Measurements from ENCODE around the gene PEX16.
A peak's percentile ranks its signal among the peaks of the same experiment; 100 is the strongest.

The PEX16 gene

DNA sequence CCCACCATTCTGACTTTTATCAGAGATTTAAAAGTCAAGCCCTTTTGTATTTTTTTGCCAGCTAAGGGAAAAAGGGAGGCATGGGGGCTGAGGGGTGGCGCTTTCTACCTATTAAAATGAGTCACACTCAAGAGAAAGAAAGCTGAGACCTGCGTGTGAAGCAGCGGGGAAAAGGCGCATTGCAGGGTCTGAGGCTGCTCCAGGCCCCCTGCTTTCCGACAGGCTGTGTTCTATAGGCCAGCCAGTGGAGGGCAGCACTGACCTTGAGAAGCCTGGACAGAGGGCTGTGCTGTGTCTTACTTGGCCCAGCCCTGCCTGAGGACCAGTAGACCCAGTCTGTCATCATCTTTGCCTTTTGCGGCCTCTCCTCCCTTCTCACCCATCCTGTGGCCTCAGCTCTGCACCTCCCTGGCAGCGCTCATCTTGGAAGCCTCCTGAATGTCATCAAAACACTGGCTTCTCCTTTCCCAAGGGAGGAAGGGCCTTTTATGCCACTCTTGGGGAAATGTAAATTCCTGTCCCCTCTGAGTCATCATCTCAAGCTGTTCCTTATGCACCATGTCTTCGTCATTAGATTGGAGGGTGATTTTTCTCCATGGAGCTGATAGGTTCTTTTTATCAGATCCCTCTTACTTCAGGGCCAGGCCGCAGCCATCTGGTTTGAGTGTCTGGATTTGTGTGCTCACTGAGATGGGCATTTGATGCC, 44.9 kb downstream of the PEX16 start:
- Histone ChIP-seq H3K9me3 (ENCODE audit: control insufficient read depth, insufficient read depth, low read length) (no peaks in the 10 kb centered on the region), H3K36me3 (ENCODE audit: control insufficient read depth, insufficient read depth, low read length) (no peaks in the 10 kb centered on the region; the same call in 1 of the 2 replicates), H3K27ac (ENCODE audit: low read length) (no peak overlapping the region), H3K27me3 (ENCODE audit: control insufficient read depth, insufficient read depth, low read length) (no peaks in the 10 kb centered on the region), H3K4me3 (ENCODE audit: low read length) (no peak overlapping the region), H3K4me1 (ENCODE audit: control insufficient read depth, insufficient read depth, low read length) (no peaks in the 10 kb centered on the region)
- peak; percentile 70 for DNase-seq (ENCODE audit: low read depth, low spot score)
- no CpG with 5 or more reads among the region's 9 CpGs for WGBS (ENCODE audit: insufficient coverage, insufficient read length)

DNA sequence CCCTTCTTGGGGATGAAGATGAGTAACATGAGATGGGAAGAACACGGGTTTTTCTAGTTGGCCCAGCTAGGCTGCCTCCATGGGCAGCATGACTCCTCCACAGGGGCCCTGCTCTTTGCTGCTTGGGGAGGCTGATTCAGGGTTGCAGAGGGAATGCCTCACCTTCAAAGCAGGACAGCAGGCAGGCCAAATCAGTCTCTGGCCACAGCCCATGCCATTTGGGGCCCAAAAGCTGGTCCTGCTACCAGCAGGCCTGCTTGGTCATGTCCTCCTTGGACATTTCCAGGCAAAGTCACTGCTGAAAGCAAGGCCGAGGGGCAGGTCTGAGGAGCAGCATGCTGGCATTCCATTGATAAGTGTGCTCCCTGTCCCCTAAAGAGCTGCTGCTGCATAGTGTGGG, 46.0 kb downstream of the PEX16 start:
- WGBS (ENCODE audit: insufficient coverage, insufficient read length): no CpG with 5 or more reads among the region's 2 CpGs
- Histone ChIP-seq H3K27me3 (ENCODE audit: control insufficient read depth, insufficient read depth, low read length) (no peaks in the 10 kb centered on the region), H3K4me3 (ENCODE audit: low read length) (no peak overlapping the region), H3K27ac (ENCODE audit: low read length) (no peak overlapping the region), H3K36me3 (ENCODE audit: control insufficient read depth, insufficient read depth, low read length) (no peaks in the 10 kb centered on the region; the same call in 1 of the 2 replicates), H3K9me3 (ENCODE audit: control insufficient read depth, insufficient read depth, low read length) (no peaks in the 10 kb centered on the region), H3K4me1 (ENCODE audit: control insufficient read depth, insufficient read depth, low read length) (no peaks in the 10 kb centered on the region)
- no peak for DNase-seq (ENCODE audit: low read depth, low spot score)

DNA sequence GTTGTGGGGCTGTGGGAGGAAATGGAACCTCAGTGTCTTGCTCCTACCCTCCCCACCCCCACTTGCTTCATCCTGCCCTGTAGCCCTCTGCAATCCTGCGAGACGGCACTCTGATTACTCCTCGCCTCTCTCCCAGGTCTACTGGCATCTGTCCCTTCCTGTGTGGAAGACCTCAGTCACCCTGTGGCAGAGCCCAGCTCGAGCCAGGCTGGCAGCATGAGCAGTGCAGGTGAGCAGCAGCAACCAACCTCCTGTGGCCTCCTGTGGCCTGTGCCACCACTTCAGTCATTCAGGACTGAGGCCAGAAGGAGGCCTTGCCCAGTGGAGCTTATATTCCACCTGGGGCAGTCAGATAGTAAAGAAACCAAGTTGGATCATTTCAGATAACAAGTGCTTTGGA, 47.0 kb downstream of the PEX16 start:
- no peaks in the 10 kb centered on the region for H3K27me3 ChIP-seq (ENCODE audit: control insufficient read depth, insufficient read depth, low read length)
- H3K4me3 ChIP-seq (ENCODE audit: low read length): no peak overlapping the region
- H3K36me3 ChIP-seq (ENCODE audit: control insufficient read depth, insufficient read depth, low read length): no peaks in the 10 kb centered on the region; the same call in 1 of the 2 replicates
- no CpG with 5 or more reads among the region's 4 CpGs for WGBS (ENCODE audit: insufficient coverage, insufficient read length)
- no peaks in the 10 kb centered on the region for H3K4me1 ChIP-seq (ENCODE audit: control insufficient read depth, insufficient read depth, low read length)
- DNase-seq (ENCODE audit: low read depth, low spot score): no peak
- H3K27ac ChIP-seq (ENCODE audit: low read length): no peak overlapping the region
- no peaks in the 10 kb centered on the region for H3K9me3 ChIP-seq (ENCODE audit: control insufficient read depth, insufficient read depth, low read length)

DNA sequence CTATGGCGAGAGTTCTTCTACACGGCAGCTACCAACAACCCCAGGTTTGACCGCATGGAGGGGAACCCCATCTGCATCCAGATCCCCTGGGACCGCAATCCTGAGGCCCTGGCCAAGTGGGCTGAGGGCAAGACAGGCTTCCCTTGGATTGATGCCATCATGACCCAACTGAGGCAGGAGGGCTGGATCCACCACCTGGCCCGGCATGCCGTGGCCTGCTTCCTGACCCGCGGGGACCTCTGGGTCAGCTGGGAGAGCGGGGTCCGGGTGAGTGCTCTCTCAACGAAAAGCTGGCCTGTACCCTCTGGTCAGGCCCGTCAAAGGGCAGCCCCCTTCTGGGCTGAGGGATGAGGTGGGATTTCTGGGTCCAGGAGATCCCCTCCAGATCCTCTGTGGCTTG, 48.1 kb downstream of the PEX16 start:
- no peaks in the 10 kb centered on the region for H3K4me1 ChIP-seq (ENCODE audit: control insufficient read depth, insufficient read depth, low read length)
- H3K9me3 ChIP-seq (ENCODE audit: control insufficient read depth, insufficient read depth, low read length): no peaks in the 10 kb centered on the region
- no CpG with 5 or more reads among the region's 12 CpGs for WGBS (ENCODE audit: insufficient coverage, insufficient read length)
- H3K4me3 ChIP-seq (ENCODE audit: low read length): no peak overlapping the region
- H3K36me3 ChIP-seq (ENCODE audit: control insufficient read depth, insufficient read depth, low read length): no peaks in the 10 kb centered on the region; the same call in 1 of the 2 replicates
- DNase-seq (ENCODE audit: low read depth, low spot score): no peak
- H3K27ac ChIP-seq (ENCODE audit: low read length): no peak overlapping the region
- no peaks in the 10 kb centered on the region for H3K27me3 ChIP-seq (ENCODE audit: control insufficient read depth, insufficient read depth, low read length)

DNA sequence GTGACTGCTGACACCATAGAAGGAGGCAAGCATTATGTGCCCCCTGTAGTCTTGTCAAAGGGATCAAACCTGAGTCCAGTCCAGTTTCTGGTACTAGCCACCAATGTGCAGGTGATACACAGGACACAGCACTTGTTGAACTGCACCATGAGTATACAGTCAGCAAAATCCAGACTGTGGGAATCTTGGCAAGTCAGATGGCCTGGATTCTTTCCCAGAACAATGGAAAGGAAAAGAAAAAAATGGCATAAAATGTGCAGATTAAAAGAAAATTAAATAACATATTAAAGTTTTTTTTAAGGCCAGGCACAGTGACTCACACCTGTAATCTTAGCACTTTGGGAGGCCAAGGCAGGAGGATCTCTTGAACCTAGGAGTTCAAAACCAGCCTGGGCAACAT, 53.6 kb downstream of the PEX16 start:
- Histone ChIP-seq H3K9me3 (ENCODE audit: control insufficient read depth, insufficient read depth, low read length) (no peaks in the 10 kb centered on the region), H3K27me3 (ENCODE audit: control insufficient read depth, insufficient read depth, low read length) (no peaks in the 10 kb centered on the region), H3K36me3 (ENCODE audit: control insufficient read depth, insufficient read depth, low read length) (peaks cover 4% of the 10 kb centered on the region; the same call in 1 of the 2 replicates), H3K4me1 (ENCODE audit: control insufficient read depth, insufficient read depth, low read length) (peaks cover 2% of the 10 kb centered on the region; the same call in 1 of the 2 replicates), H3K27ac (ENCODE audit: low read length) (no peak overlapping the region), H3K4me3 (ENCODE audit: low read length) (no peak overlapping the region)
- no peak for DNase-seq (ENCODE audit: low read depth, low spot score)

DNA sequence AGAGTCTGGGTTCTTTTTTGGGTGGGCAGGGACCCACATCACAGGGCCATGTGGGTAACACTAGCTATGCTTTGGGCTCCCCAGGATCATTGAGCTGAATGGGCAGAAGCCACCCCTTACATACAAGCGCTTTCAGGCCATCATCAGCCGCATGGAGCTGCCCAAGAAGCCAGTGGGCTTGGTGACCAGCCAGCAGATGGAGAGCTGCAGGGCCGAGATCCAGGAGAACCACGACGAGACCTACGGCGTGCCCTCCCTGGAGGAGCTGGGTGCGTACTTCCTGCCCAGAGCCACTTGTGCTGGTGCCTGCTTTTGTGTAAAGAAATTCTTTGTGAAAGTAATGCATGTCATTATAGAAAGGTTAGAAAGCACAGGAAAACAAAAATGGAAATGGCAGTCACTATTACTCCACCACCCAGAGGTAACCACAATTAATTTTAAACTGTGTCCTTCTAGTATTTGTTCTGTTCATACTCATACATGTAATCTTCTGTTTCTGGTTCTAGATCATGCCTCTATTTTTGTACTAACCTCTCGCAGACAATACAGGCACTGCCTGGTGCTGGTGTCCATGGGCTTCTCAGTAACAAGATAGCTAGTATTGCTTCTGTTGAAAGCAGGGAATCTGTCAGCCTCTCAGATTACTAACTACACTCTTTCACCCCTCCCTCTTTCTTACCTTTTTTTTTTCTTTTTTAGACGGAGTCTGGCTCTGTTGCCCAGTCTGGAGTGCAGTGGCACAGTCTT, 56.7 kb downstream of the PEX16 start:
- Histone ChIP-seq H3K4me1 (ENCODE audit: control insufficient read depth, insufficient read depth, low read length) (peaks cover 5% of the 10 kb centered on the region), H3K27me3 (ENCODE audit: control insufficient read depth, insufficient read depth, low read length) (no peaks in the 10 kb centered on the region), H3K36me3 (ENCODE audit: control insufficient read depth, insufficient read depth, low read length) (peaks cover 4% of the 10 kb centered on the region; the same call in 1 of the 2 replicates), H3K4me3 (ENCODE audit: low read length) (no peak overlapping the region), H3K9me3 (ENCODE audit: control insufficient read depth, insufficient read depth, low read length) (no peaks in the 10 kb centered on the region), H3K27ac (ENCODE audit: low read length) (no peak overlapping the region)
- WGBS (ENCODE audit: insufficient coverage, insufficient read length): no CpG with 5 or more reads among the region's 10 CpGs
- no peak for DNase-seq (ENCODE audit: low read depth, low spot score)

DNA sequence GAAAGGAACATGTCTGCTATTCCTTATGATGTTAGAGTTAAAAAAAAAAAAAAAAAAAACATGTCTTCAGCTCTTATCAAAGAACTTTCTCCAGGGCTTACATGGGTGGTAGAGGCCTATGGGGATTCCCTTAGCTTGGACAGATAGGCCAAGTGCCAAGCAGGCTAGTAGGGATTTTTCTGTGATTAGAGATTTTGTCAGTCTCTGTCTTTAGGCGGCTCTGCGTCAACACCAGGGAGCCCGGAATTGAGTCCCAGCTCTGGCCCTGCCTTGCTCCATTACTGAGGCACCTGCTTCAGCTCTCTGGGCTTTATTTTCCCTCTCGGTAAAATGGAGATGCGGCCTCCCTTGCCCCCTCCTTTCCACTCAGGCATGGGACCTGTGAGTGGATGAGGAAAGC, 57.3 kb downstream of the PEX16 start:
- H3K9me3 ChIP-seq (ENCODE audit: control insufficient read depth, insufficient read depth, low read length): no peaks in the 10 kb centered on the region
- peaks cover 5% of the 10 kb centered on the region for H3K4me1 ChIP-seq (ENCODE audit: control insufficient read depth, insufficient read depth, low read length)
- H3K4me3 ChIP-seq (ENCODE audit: low read length): no peak overlapping the region
- H3K36me3 ChIP-seq (ENCODE audit: control insufficient read depth, insufficient read depth, low read length): peaks cover 4% of the 10 kb centered on the region; the same call in 1 of the 2 replicates
- no peak for DNase-seq (ENCODE audit: low read depth, low spot score)
- no peak overlapping the region for H3K27ac ChIP-seq (ENCODE audit: low read length)
- no peaks in the 10 kb centered on the region for H3K27me3 ChIP-seq (ENCODE audit: control insufficient read depth, insufficient read depth, low read length)
- no CpG with 5 or more reads among the region's 5 CpGs for WGBS (ENCODE audit: insufficient coverage, insufficient read length)

Data from iPS DF 6.9 (cell line).